K562 (cell line): Measurements from ENCODE around the gene KRTAP5-7. TPM values are rescaled to one million over a fixed set of nuclear protein-coding genes. Genes with fewer than 3 reads are reported as not detected.

Source experiments
- ATAC-seq: fragments of 200-7000 bp; cut with Tn5 transposase; 3 replicates; pipeline ENCODE4 v1.9.1; 2020; ENCODE audit warnings: moderate library complexity
- BruUV-seq: library from RNA; stranded (reverse); fragments of 400-500 nt; replicated peaks from 2 replicates; lab custom pipeline; 2021; lab: Mats Ljungman, UMichigan
- CTCF ChIA-PET: fragments of 300-600 bp; formaldehyde crosslinking; extraction: SDS; loops from one replicate; lab custom pipeline; 2021; ENCODE audit warnings: low intra/inter-chr PET ratio; lab: Yijun Ruan, JAX
- POLR2A ChIA-PET: fragments of 300-600, 350-650 bp; sonication (Branson Sonifier 250); formaldehyde crosslinking; extraction: SDS; loops from one replicate; lab custom pipeline; 2021; ENCODE audit warnings: antibody characterized with exemption, inconsistent platforms; lab: Yijun Ruan, JAX
- DNase-seq, 4 experiments: peaks; one replicate each; pipeline versions ENCODE4 v3.0.0 to v3.0.0-alpha.2; 2011 to 2018; ENCODE audit warnings: low spot score in 3 of 4, mixed read lengths in 3 of 4; ENCODE audit errors: extremely low read depth in 1 of 4
- FAIRE-seq: peaks from 2 replicates; lab custom pipeline; 2011; peaks lifted over from hg19 to GRCh38; lab: Jason Lieb, UNC
- H2AFZ ChIP-seq: 2 replicates; pipeline ENCODE4 v1.6.0; 2011; ENCODE audit warnings: low read depth, low read length, control low read depth, inconsistent platforms
- H3K27ac ChIP-seq: fragments of 200-600 bp; 3 replicates; pipeline ENCODE4 v1.8.0; 2011; ENCODE audit warnings: low read depth, mild to moderate bottlenecking, control low read depth, inconsistent platforms, low read length, moderate library complexity, mixed read lengths; ENCODE audit errors: extremely low read depth
- H3K27me3 ChIP-seq, 2 experiments: fragments of 300-600 bp in 1 of 2; 2 replicates in 1 of 2; 3 replicates in 1 of 2; pipeline versions ENCODE4 v1.6.0 to v1.8.0; 2011; ENCODE audit warnings: inconsistent platforms in 2 of 2, low read length in 2 of 2, mild to moderate bottlenecking in 1 of 2, mixed read lengths in 1 of 2, moderate library complexity in 1 of 2; ENCODE audit not compliant: control insufficient read depth in 2 of 2, insufficient read depth in 2 of 2
- H3K36me3 ChIP-seq: fragments of 300-600 bp; 3 replicates; pipeline ENCODE4 v1.8.0; 2011; ENCODE audit warnings: mild to moderate bottlenecking, low read length, inconsistent platforms; ENCODE audit not compliant: control insufficient read depth, insufficient read depth
- H3K4me1 ChIP-seq, 2 experiments: fragments of 200-600 bp in 1 of 2; replicated peaks in 1 of 2; 2 replicates in 1 of 2; 3 replicates in 1 of 2; pipeline versions ENCODE4 v1.5.1 to v1.8.0; 2011; ENCODE audit warnings: inconsistent platforms in 2 of 2, low read length in 2 of 2, mild to moderate bottlenecking in 1 of 2, mixed read lengths in 1 of 2, moderate library complexity in 1 of 2; ENCODE audit not compliant: control insufficient read depth in 2 of 2, insufficient read depth in 2 of 2
- H3K4me2 ChIP-seq: 2 replicates; pipeline ENCODE4 v1.6.1; 2011; ENCODE audit warnings: low read length, control low read depth, inconsistent platforms, mixed read lengths; ENCODE audit not compliant: insufficient read depth
- H3K4me3 ChIP-seq: fragments of 200-600 bp; sonication (generic), shearing (Covaris generic); 2 replicates; pipeline ENCODE4 v1.5.1; 2016; ENCODE audit warnings: control low read depth, inconsistent platforms
- H3K79me2 ChIP-seq: fragments of 200-600 bp; 3 replicates; pipeline ENCODE4 v1.8.0; 2011; ENCODE audit warnings: low read length, inconsistent platforms; ENCODE audit not compliant: control insufficient read depth, insufficient read depth
- H3K9ac ChIP-seq, 2 experiments: 2 replicates each; pipeline versions ENCODE4 v1.6.0 to v1.6.1; 2011; ENCODE audit warnings: low read depth in 2 of 2, low read length in 2 of 2, control low read depth in 1 of 2, inconsistent platforms in 1 of 2, mild to moderate bottlenecking in 1 of 2, mixed read lengths in 1 of 2; ENCODE audit not compliant: insufficient read depth in 1 of 2
- H3K9me1 ChIP-seq: one replicate; pipeline ENCODE4 v1.6.0; 2011; ENCODE audit warnings: inconsistent platforms, mild to moderate bottlenecking, low read length, moderate library complexity; ENCODE audit not compliant: control insufficient read depth, insufficient read depth
- H3K9me3 ChIP-seq: replicated peaks from 2 replicates; pipeline ENCODE4 v1.5.1; 2011; ENCODE audit warnings: low read depth, low read length, inconsistent platforms; ENCODE audit not compliant: control insufficient read depth, insufficient read depth
- H4K20me1 ChIP-seq: replicated peaks from 2 replicates; pipeline ENCODE4 v1.6.1; 2011; ENCODE audit warnings: low read length, inconsistent platforms, mixed read lengths; ENCODE audit not compliant: control insufficient read depth, insufficient read depth
- MEIS2 ChIP-seq: fragments of 450-650 bp; IDR thresholded peaks from 2 replicates; pipeline ENCODE4 v1.6.1; 2014; ENCODE audit warnings: mild to moderate bottlenecking; ENCODE audit not compliant: partially characterized antibody
- MLX ChIP-seq, 2 experiments: fragments of 450-650 bp in 1 of 2; sonication (generic) in 1 of 2; formaldehyde crosslinking; conservative IDR thresholded peaks; 2 replicates each; pipeline versions ENCODE4 v1.4.0 to v1.8.1; 2020 to 2022; ENCODE audit warnings: mild to moderate bottlenecking in 1 of 2, missing genetic modification reagents in 1 of 2
- NBN ChIP-seq: fragments of 450-650 bp; IDR thresholded peaks from 2 replicates; pipeline ENCODE4 v1.6.1; 2016; ENCODE audit warnings: low read depth, mild to moderate bottlenecking
- NONO ChIP-seq, 2 experiments: fragments of 200-400 bp in 1 of 2; fragments of 450-650 bp in 1 of 2; formaldehyde crosslinking in 1 of 2; IDR thresholded peaks; 2 replicates each; pipeline ENCODE4 v1.6.1; 2017; ENCODE audit warnings: low read depth in 2 of 2, mild to moderate bottlenecking in 2 of 2, moderate library complexity in 2 of 2, low read length in 1 of 2
- PTBP1 ChIP-seq: fragments of 200-400 bp; formaldehyde crosslinking; IDR thresholded peaks from 2 replicates; pipeline ENCODE4 v1.6.1; 2017; ENCODE audit warnings: low read depth, low read length
- TCFL5 ChIP-seq: fragments of 250-450 bp; sonication (Bioruptor Pico); conservative IDR thresholded peaks from 2 replicates; pipeline ENCODE4 v1.6.1; 2021; ENCODE audit warnings: mild to moderate bottlenecking, moderate library complexity, matching md5 sums
- ZNF449 ChIP-seq: fragments of 250-450 bp; sonication (Bioruptor Pico); IDR thresholded peaks from 2 replicates; pipeline ENCODE4 v1.8.0; 2022; ENCODE audit warnings: moderate library complexity, mild to moderate bottlenecking, inconsistent platforms
- ZNF639 ChIP-seq, 2 experiments: fragments of 200-800 bp in 1 of 2; sonication (Bioruptor generic) in 1 of 2; sonication (generic) in 1 of 2; formaldehyde crosslinking in 1 of 2; IDR thresholded peaks in 1 of 2; conservative IDR thresholded peaks in 1 of 2; 2 replicates each; pipeline versions ENCODE4 v1.5.0 to v1.6.1; 2016 to 2020; ENCODE audit warnings: missing compliant biosample characterization in 1 of 2, missing genetic modification characterization in 1 of 2, missing genetic modification reagents in 1 of 2
- WGBS: fragments of 100-300 bp; shearing (Covaris generic); methylation state at CpG from one replicate; pipeline ENCODE4 v1.1.6; 2016; ENCODE audit warnings: low coverage, mixed read lengths; ENCODE audit not compliant: insufficient coverage; ENCODE audit errors: missing lambda C conversion rate; 5-methylcytosine and 5-hydroxymethylcytosine counted together
- in situ Hi-C: fragments of 300-500 bp; cut with MboI; formaldehyde crosslinking; loops from 4 replicates; pipeline ENCODE4 v1.15.0; 2018; ENCODE audit warnings: inconsistent platforms, mixed read lengths
- intact Hi-C: fragments of 100-400 bp; cut with micrococcal nuclease; formaldehyde crosslinking; loops from 2 replicates; pipeline ENCODE4 v1.14.2; 2022
- polyA plus RNA-seq, 8 experiments: library from polyadenylated mRNA; depleted of rRNA in 4 of 8; stranded (reverse) in 5 of 8; unstranded in 3 of 8; fragments of >200 nt; fragmentation: Nextera tagmentation in 2 of 8; fragmentation: Illumina TruSeq in 1 of 8; extraction: Ambion mirVana in 2 of 8; extraction: Trizol in 1 of 8; gene quantifications; 2 replicates each; pipeline versions ENCODE4 v1.2.1 to v1.2.3, GENCODE V29; 2011 to 2014; ENCODE audit warnings: inconsistent platforms in 1 of 8, missing spikeins in 1 of 8
- total RNA-seq, 7 experiments: library from RNA; depleted of rRNA in 6 of 7; stranded (reverse); fragments of >200 nt in 6 of 7; fragmentation: Illumina TruSeq in 2 of 7; extraction: Trizol in 2 of 7; gene quantifications; 2 replicates each; pipeline versions ENCODE4 v1.2.1 to v1.2.3, GENCODE V29; 2011 to 2021; ENCODE audit warnings: low replicate concordance in 1 of 7

Gene KRTAP5-7
- total and polyA plus RNA-seq, 9 of the 15 experiments (the other 6 are each of a cell fraction or from before 2014, with no cell fraction given) = not detected

- no peak for TF ChIP-seq ZNF449 (CRISPR knock-in tag)
Measured at GRCh38 chr11:71557257-71557656, 30.2 kb downstream of the KRTAP5-7 start (continued).

GRCh38 chr11:71558996-71559395, 31.9 kb downstream of the KRTAP5-7 start:
- no peaks in the 10 kb centered on the region for H4K20me1 ChIP-seq
- DNase-seq = no peak
- no peak for TF ChIP-seq ZNF639 (CRISPR knock-in tag; conservative IDR thresholded peaks at IDR 0.05 in 1 of 2, IDR thresholded peaks at IDR 0.05 in 1 of 2)
- TF ChIP-seq NONO (IDR thresholded peaks at IDR 0.05; ENCODE audit: low read depth in 2 of 2, low read length in 1 of 2) = no peak
- no peak for TF ChIP-seq MLX (CRISPR knock-in tag; conservative IDR thresholded peaks at IDR 0.05)
- TF ChIP-seq MEIS2 = no peak
- TF ChIP-seq PTBP1 = no peak
- no peak for TF ChIP-seq NBN
- TF ChIP-seq TCFL5 (CRISPR knock-in tag) = no peak
- WGBS = 8% methylated on average over 1 of the region's 1 CpG
- H3K9ac ChIP-seq = no peak overlapping the region
- H3K4me2 ChIP-seq = no peak overlapping the region
- no peak for FAIRE-seq
- H2AFZ ChIP-seq = no peak overlapping the region
- no peaks in the 10 kb centered on the region for H3K9me3 ChIP-seq
- ChIA-PET CTCF (no interaction called here), POLR2A (no interaction called here)
- H3K27me3 ChIP-seq = peaks cover 8 to 25% of the 10 kb centered on the region in 2 experiments; a peak in 4 of 5 replicates
- H3K36me3 ChIP-seq = no peaks in the 10 kb centered on the region
- in situ Hi-C loops = no loop called here
- H3K79me2 ChIP-seq = no peaks in the 10 kb centered on the region
- BruUV-seq = no TSS peak
- no peak overlapping the region for H3K4me3 ChIP-seq
- no peak overlapping the region for H3K27ac ChIP-seq
- H3K9me1 ChIP-seq = no peaks in the 10 kb centered on the region
- intact Hi-C loops = no loop called here
- ATAC-seq = no peak
- peaks cover 0 to 3% of the 10 kb centered on the region in 2 experiments; a peak in 1 of 5 replicates for H3K4me1 ChIP-seq
